ENCODE results near the gene RGS12.

RGS12 gene

DNA sequence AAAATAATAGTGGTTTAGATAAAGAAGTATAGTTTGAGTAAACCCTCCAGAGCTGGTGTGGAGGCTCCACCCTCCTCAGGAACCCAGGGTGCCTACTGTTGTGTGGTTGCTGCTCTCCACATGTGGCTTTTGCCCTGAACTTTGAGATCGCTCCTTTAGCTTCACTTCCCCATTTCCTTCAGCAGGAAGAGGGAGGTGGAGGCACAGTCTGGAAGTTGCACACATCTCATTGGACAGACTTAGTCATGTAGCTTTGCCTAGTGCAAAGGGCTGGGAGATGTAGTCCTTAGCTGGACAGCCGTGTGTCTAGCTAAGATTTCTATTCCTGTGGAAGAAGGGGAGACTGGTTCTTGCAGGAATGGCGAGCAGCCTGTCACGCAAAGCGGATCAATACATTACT is 37.9 kb downstream of the RGS12 start:
- DNase-seq (ENCODE audit: low read depth) = no peak

- DNase-seq (ENCODE audit: low read depth) = no peak
These were observed 38.9 kb downstream of the RGS12 start for GRCh38 chr4:3331511-3332394.

DNA sequence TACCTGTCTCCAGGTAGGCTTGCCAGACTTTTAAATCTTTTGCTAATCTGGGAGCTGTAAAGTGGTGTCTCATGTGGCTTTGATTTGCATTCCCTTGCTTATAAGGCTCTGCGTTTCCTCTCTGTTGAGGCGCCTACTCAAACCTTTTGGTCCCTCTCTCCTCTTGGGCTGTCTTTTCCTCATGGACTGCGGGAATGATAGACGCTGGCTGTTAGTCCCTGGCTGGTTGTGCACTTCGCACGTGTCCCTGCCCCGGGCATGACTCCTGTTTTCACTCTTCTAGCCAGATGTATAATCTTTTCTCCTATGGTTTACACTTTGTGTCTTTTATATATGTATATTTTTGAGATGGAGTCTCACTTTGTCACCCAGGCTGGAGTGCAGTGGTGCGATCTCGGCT is 39.7 kb downstream of the RGS12 start:
- DNase-seq (ENCODE audit: low read depth) = no peak

DNA sequence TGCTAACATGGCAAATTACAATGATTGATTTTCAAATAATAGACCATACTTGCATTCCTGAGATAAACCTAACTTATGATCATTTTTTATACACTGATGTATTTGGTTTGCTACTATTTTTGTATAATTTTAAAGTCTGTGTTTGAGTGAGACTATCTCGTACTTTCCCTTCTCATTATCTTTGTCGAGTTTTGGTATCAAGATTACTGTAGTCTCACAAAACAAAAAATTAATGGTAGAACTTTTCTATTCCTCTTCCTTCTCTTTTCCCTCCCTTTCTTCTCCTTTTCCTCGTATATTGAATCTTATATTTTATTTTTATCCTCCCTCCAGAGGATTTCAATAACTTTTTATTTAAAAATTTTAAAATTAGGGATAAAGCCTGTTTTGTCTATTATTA is 41.5 kb downstream of the RGS12 start:
- DNase-seq (ENCODE audit: low read depth) = no peak

DNA sequence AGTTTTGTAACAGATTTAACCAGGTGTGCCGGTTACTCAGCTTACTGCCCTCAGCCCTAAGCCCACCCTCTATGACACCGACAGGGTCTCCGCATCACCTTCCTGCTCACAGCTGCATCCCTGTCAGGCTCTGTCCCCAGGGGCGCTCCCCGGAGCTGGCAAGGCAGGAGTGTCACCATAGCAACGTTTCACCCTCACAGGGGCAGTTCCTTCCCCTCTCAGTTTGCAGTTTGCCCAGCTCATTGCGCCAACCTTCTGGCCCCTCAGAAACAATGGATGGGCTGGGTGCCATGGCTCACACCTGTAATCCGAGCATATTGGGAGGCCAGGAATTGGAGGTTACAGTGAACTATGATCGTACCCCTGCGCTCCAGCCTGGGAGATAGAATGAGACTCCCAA is 42.6 kb downstream of the RGS12 start:
- DNase-seq (ENCODE audit: low read depth) = no peak

DNA sequence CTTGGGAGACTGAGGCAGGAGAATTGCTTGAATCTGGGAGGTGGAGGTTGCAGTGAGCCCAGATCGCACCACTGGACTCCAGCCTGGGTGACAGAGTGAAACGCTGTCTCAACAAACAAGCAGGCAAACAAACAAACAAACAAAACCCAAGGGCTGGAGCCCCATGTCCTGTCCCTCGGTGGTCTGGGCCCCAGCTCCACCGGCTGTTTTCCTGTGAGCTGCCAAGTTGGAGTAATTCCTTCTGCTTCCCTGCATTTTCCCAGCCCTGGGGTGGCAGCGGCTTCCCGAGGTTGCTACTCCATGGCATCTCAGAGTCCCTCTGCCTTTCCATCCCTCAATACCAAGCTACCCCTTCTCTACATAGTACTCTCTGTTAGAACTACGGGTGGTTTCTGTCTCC is 43.2 kb downstream of the RGS12 start:
- DNase-seq (ENCODE audit: low read depth) = no peak

- no peak for DNase-seq (ENCODE audit: low read depth)
These were observed 43.8 kb downstream of the RGS12 start for GRCh38 chr4:3336382-3337356.

GRCh38 chr4:3337357-3337732 is 44.5 kb downstream of the RGS12 start:
- no peak for DNase-seq (ENCODE audit: low read depth)

DNA sequence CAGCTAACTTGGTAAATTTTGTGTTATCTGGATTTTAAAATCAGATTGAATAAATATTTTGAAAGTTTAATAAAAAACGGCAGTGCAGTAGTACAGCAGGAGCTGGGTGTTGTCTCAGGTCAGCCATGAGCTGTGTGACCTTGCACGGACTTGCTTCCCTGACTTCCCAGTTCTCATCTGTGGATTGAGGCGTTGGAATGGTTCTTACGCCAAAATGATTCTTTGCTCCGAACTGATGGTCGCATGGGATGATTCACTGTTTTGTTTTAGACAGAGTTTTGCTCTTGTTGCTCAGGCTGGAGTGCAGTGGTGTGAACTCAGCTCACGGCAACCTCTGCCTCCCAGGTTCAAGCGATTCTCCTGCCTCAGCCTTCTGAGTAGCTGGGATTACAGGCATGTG is 45.0 kb downstream of the RGS12 start:
- no peak for DNase-seq (ENCODE audit: low read depth)

GRCh38 chr4:3338321-3338838 is 45.6 kb downstream of the RGS12 start:
- no peak for DNase-seq (ENCODE audit: low read depth)

DNA sequence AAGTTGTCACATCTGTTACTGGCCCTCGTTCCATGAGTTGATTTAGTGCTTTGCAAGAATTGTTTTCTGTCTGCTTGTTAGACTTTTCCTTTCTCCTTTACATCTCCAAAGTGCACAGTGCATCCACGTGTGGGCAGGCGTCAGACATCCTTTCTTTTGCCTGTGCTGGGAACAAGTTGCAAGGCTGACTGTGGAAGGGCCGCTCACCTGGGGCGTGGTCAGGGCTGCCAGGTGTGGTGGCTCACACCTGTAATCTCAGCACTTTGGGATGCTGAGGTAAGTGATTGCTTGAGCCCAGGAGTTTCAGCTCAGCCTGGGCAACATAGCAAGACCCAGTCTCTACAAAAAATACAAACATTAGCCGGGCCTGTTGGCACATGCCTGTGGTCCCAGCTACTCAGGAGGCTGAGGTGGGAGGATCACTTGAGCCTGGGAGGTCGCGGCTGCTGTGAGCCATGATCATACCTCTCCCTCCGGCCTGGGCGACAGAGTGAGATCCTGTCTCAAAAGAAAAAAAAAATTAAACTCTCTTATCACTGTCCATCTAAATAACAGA is 46.2 kb downstream of the RGS12 start:
- no peak for DNase-seq (ENCODE audit: low read depth)

DNA sequence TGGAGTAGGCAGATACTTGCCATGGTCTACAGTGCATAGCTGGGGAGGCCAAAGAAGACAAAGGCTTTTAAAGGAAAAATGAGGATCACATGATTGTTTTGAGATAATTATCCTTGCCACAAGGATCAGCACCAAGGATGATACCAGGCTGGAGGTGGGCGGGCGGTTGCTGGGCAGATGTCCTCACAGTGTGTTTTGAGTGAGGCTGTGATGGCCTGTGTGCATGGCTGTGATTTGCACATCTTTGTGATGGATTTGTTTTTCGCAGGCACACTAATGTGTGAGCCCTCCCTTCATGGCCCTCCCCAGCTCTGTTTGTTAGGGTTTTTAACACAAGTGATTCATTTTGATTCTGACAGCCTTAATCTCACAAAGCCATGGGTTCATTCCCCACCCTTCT is 46.8 kb downstream of the RGS12 start:
- no peak for DNase-seq (ENCODE audit: low read depth)

GRCh38 chr4:3340038-3340699 is 47.3 kb downstream of the RGS12 start:
- no peak for DNase-seq (ENCODE audit: low read depth)

GRCh38 chr4:3340700-3341083 is 47.9 kb downstream of the RGS12 start:
- DNase-seq (ENCODE audit: low read depth) = no peak

GRCh38 chr4:3341760-3342159 is 48.9 kb downstream of the RGS12 start:
- DNase-seq (ENCODE audit: low read depth) = no peak

GRCh38 chr4:3342182-3342854 is 49.5 kb downstream of the RGS12 start:
- no peak for DNase-seq (ENCODE audit: low read depth)

Data from stimulated activated CD8-positive, alpha-beta memory T cell treated with anti-CD3 and anti-CD28 coated beads, Interleukin-12 subunit alpha, Interleukin-12 subunit beta, amount 100 ng/mL, for 1 hour (primary cell).